Measurements from ENCODE around the gene ETV1.

GRCh38 chr7:13907831-13908230, 81.6 kb downstream of the ETV1 start:
- TF ChIP-seq CTCF (IDR thresholded peaks at IDR 0.05; ENCODE audit: insufficient read depth, low read length) (no peak), POLR2AphosphoS5 (IDR thresholded peaks at IDR 0.05; ENCODE audit: low read depth) (no peak)
